CD4-positive, alpha-beta T cell treated with Interleukin-10 for 1 hour (primary cell): Measurements from ENCODE around the gene EME2.
A peak's percentile ranks its signal among the peaks of the same experiment; 100 is the strongest.
"Not testable (repeated sequence)": the region's sequence is repeated elsewhere in the genome, so short reads cannot be mapped to it uniquely, and the experiment has no call there.

Experiments
- DNase-seq: peaks from one replicate; pipeline ENCODE4 v3.0.0-alpha.2; 2020

Gene EME2

GRCh38 chr16:1792836-1793577 is 20.4 kb downstream of the EME2 start:
- DNase-seq: no peak

- DNase-seq: no peak
These were observed 21.1 kb downstream of the EME2 start, which contains the start of gene IGFALS for GRCh38 chr16:1793578-1794220. TSS of gene IGFALS (minus strand) at chr16:1793705. CDS start at chr16:1793652, 53 bp downstream.

GRCh38 chr16:1794221-1794871 is 21.7 kb downstream of the EME2 start:
- DNase-seq: no peak

DNA sequence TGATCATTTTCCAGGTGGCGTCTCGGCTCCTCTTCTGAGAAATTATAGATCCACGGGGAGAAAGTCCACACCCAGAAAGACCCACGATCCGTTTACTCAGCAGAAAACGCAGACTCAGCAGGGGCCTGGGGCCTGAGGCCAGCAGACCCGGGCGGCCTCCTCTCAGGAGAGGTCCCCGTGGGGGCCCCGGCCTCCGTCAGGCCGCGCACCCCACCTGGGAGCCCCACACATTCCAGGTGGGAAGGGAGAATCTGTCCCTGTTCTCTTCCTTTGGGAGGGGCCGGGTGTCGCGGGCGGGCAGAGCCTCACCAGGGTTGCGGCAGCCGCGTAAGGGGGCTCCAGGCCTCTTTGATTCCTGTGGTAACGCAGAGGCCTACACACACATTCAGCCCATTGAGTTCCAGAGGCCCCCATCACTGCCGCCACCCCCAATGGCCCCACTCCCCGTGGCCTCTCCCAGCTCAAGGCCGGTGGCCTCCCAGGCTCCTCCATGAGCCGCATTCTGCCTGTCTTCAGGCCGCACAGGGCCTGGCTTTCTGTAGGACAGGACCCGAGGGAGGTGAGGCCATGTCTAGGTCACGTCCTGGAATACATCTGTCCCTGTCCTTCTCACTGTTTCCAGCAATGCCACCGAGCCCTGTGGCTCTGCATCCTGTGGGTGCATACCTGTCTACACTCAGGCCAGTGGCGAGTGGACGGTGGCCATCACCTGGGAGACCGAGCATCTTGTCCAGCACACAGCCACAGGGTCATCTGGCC is 22.5 kb downstream of the EME2 start:
- no peak for DNase-seq

GRCh38 chr16:1799263-1799662 is 26.7 kb downstream of the EME2 start:
- DNase-seq: not testable (repeated sequence)

DNA sequence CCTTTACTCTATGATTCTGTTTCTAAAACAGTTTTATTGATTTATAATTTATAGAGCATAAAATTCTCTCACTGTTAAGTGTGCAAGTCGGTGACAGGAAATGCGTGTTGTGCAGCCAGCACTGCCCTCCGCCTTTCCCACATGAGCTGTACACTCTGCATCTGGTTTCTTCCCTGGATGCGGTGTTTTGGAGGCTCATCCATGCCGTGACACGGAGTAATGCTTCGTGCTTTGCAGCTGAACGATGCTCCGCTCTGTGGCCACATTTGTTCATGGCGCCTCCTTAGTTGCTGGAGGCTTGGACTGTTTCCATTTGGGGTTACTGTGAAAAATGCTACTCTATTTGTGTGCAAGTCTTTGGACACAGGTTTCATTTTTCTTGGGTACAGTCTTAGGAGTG is 28.1 kb downstream of the EME2 start:
- DNase-seq: no peak

DNA sequence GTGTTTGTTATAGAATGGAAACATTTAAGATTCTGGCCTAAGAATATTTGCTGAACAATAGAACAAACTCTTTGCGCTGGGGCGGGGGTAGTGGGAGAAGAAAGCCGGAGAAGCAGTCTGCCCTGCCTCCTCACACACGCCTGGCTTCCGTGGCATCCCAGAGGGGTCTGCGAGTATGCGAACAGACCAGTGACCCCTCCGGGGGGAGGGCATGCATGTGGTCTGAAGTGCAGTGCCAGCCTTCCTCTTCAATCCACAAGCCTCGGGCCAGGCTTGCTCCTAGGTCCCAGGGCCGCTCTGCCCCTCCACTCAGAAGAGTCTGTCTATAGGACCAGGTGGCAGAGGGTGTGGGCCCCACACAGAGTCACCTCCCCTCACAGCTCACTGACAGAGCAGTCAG is 35.0 kb downstream of the EME2 start:
- DNase-seq: no peak

DNA sequence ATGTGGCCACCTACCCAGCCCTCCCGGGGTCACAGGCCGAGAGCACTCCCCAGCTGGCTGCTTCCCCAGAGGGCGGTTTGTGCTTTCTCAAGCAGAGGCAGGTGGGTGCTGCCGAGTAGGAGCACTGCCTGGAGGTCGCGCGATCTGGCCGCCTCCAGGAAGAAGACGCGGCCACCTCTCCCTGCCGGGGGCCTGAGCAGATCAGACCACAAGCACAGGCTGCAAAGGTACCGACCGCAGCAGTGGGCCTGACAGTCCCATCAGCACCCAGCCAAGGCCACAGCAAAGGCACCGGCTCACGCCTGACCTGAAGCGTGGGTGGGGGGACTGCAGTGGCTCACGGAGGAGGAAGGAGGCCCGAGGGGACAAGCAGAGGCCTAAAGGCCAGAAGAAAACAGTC is 36.1 kb downstream of the EME2 start:
- no peak for DNase-seq

DNA sequence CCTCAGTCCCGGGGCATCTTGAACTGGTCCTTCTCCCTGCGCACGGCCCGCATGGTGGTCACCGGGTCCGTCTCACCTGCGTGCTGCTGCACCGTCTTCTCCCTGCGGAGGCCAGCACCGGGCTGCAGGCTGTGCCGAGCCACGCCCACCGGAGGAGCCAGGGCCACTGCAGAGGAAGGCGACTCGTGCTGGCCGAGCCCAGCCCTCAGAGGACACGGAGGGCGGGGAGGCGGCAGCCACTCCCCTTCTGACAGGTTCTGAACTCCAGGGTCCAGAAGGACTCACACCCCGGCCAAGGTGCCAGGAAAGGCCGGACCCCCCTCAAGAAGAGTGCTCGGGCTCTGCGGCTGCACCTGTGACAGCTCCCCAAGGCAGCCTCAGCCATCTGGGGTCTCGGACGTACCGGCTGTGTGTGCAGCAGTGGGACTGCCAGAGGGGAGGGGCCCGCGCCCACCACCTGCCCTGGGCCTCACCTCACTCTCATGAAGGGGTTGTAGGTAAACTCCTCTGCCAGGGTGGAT is 36.7 kb downstream of the EME2 start:
- no peak for DNase-seq

DNA sequence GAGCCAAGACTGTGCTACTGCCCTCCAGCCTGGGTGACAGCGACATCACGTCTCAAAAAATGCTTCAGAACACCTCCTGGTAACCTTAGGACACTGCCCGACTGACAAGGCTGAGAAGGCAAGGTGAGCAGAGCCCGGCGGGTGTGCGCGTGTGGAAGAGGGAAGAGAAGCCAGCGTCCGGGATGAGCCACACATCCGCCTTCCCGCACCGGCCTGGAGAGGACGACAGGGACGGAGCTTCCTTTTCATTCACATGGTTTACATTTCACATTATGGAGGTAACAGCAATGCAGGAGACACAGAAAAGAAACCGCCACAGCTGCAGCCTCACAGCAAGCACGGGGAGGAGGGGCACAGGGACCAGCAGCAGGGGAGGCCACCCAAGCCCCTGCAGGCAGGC is 37.5 kb downstream of the EME2 start:
- no peak for DNase-seq

DNA sequence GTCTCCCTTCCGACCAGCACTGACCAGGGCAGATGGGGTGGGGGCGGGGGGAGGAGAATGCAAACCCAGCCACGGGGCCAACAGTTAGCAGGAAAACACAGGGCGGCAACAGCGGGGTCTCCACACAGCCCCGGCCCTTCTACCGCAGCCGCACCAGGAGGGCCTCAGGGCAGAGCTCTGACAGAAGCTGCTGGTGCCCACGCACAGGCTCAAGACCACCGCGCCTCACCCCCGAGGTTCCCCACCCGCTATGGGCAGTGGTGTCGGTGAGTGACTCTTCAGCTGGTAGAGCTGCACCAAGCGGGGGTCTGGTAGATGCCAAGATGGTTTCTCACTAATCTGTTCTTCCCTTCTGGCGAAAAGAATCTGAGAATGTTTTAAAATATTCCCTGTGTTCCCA is 37.9 kb downstream of the EME2 start:
- no peak for DNase-seq

DNA sequence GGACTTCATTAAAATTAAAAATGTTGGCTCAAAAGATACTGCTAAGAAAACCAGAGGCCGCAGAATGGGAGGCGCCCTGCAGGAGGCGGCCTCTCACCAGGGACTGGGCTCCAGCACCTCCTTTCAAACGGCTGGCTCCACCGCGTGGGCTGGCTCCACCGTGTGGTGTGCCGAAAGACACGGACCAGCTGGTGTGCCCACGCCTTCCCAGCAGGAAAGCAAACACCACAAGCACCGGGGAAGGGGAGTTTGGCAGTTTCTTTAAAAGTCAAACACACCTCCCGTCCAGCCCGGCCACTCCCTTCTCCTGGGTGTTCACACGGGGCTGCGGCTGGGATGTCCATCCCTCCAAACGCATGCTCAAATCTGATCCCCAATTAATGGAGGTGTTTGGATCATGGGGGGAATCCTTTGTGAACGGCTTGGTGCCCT is 40.1 kb downstream of the EME2 start:
- peak; percentile 39 for DNase-seq

- DNase-seq: no peak
These were observed 42.9 kb downstream of the EME2 start for GRCh38 chr16:1815461-1815860.

DNA sequence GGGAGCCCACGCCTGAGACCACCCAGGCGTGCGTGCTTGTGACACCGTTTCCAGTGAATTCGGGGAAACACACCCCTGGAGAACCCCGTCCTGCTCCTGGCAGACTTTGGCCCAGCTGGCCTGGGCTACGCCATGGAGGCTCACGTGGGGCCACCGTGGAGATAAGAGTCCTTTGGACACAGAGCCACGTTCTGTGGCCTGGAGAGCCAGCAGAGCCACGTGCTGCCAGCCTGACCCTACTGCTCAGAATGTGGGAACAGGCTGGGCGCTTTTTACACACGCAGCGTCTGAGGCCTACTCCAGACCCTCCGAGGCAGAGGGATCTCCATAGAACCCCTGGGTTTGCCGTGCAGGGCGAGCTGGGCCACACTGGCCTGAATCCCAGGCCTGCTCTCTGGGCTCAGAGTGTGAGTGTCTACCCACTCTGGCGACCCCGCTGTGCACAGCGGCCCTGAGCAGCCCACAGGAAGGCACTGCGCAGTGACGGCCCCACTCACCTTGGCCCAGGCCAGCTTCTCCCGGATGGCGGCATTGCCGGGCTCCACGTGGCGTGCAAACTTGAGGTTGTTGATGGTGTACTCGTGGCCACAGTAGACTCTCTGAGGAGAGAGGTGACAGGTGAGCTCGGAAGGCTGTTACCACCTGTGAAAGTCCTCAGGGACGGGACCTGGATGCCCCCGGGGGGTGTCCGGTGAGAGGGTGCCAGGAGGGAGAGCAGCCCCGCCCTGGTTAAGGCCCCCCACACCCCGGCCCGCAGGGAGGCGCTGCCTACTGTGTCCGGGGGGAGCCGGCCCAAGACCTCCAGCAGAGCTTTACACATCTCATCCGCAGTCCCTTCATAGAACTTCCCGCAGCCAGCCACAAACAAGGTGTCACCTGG is 44.0 kb downstream of the EME2 start:
- DNase-seq: no peak

DNA sequence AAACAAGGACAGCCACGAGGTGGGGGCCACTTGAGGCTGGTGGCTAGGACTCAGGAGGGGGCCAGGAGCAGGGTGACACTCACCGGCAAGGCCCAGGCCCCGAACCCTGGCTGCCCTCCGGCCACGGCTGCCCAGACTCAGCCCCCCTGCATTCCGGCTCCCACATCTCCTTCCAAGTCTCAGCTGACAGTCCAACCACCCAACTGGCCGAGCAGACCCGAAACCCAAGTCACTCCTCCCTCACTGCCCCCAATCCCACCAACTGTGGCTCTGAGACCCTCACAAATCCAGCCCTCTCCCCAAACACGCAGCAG is 44.6 kb downstream of the EME2 start:
- no peak for DNase-seq

- no peak for DNase-seq
These were observed 45.1 kb downstream of the EME2 start for GRCh38 chr16:1817716-1818115.

DNA sequence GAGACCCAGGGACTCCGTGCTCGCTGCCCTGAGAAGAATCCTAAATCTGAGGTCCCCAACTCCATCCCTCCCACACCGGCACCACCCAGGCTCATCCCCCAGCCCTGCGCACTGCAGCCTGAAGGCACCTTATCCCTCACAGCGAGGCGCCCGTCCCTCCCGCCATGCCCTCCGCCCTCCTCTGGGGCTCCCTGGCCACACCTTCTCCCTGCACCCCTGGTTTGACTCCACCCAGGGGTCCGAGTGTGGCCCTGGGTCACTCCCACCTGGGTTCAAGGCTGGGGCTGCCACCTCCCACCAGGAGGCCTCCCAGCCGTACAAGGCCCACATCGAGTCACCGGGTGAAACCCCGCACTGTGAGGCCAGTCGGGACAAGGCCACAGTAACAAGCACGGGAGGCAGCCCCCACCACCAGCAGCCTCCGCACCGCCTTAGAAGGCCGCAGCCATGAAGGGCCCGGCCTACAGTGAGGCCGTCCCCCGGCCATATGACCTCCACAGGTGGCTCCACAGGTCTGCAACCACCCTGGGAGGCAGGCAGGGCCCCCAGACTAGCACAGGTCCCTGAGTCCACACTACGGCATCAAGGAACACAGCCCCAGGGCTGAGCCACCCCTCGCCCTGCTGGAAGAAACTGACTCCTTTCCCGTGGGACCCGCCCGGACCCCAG is 45.7 kb downstream of the EME2 start:
- no peak for DNase-seq

- DNase-seq: no peak
These were observed 46.4 kb downstream of the EME2 start for GRCh38 chr16:1818873-1819525.

DNA sequence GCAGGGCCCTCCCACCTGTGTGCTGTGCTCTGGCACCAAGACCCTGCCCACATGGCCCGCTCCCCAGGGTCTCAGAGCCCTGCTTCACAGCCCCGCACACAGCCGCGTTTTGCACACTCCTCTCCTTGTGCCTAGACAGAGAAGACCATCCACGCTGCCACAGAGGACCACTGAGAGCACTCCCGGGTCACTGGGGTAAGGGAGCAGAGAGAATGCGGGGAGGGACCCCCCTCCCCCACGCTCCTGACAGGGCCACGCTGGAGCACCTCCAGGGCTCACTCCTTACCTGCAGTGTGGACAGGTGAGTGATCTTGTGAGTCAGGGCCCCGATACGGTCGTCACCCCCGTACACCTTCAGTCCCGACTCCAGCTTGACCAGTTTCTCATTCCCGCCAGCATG is 47.0 kb downstream of the EME2 start:
- no peak for DNase-seq

GRCh38 chr16:1820096-1820945 is 47.7 kb downstream of the EME2 start:
- DNase-seq: no peak
